Measurements from ENCODE around the gene RHAG.
"Not testable (repeated sequence)": the region's sequence is repeated elsewhere in the genome, so short reads cannot be mapped to it uniquely, and the experiment has no call there.

The RHAG gene

DNA sequence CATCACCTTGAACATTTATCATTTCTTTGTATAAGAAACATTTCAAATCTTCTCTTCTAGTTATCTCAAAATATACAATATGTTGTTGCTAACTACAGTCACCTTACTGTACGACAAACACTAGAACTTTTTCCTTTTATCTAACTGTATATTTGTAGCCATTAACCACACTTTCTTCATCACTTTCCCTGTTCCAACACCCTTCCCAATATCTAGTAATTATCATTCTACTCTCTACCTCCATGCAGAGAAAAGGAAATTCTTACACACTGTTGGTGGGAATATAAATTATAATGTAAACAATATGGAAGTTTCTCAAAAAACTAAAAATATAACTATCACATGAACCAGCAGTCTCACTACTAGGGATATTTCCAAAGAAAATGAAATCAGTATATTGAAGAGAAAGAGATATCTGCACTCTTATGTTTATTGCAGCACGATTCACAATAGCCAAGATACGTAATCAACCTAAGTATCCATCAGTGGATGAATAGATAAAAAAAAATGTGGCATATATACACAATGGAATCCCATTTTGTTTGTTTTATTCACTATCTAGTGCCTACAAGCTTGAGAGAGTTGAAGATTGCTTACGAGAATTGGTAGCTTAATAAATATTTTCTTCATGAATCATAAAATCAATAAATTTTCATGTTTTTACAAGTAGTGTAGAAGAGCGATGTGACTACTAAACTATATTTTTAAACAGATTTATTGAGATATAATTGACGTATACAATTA is 2.4 kb downstream of the RHAG start:
- Histone ChIP-seq H2BK120ac (ENCODE audit: low read depth, low read length) (no peak overlapping the region), H3K36me3 (replicated peaks in 1 of 2; ENCODE audit: control insufficient read depth in 2 of 2, insufficient read depth in 2 of 2, low read length in 2 of 2) (no peaks in the 10 kb centered on the region), H3K9me3 (replicated peaks in 1 of 2; ENCODE audit: control insufficient read depth in 2 of 2, insufficient read depth in 1 of 2, low read depth in 1 of 2, low read length in 2 of 2) (no peaks in the 10 kb centered on the region), H3K27me3 (ENCODE audit: control insufficient read depth in 3 of 3, insufficient read depth in 3 of 3, low read depth in 1 of 3, low read length in 3 of 3) (no peaks in the 10 kb centered on the region), H3K4ac (ENCODE audit: low read length) (no peak overlapping the region), H3K9ac (ENCODE audit: low read depth, low read length, poor library complexity) (no peak overlapping the region), H2BK12ac (ENCODE audit: low read length) (no peak overlapping the region), H3K23ac (ENCODE audit: low read depth, low read length, poor library complexity) (no peak overlapping the region), H2BK15ac (ENCODE audit: low read length) (no peak overlapping the region), H2AK5ac (ENCODE audit: low read depth, low read length) (no peak overlapping the region), H4K8ac (ENCODE audit: low read depth, low read length) (no peak overlapping the region), H3K18ac (ENCODE audit: low read length) (no peak overlapping the region), H2AFZ (ENCODE audit: low read length) (no peak overlapping the region), H3K4me2 (ENCODE audit: insufficient read depth, low read length, poor library complexity, severe bottlenecking) (no peak overlapping the region), H3K79me1 (ENCODE audit: low read depth, low read length) (no peaks in the 10 kb centered on the region), H3K4me1 (ENCODE audit: control insufficient read depth in 2 of 2, insufficient read depth in 1 of 2, low read depth in 1 of 2, low read length in 2 of 2) (no peaks in the 10 kb centered on the region), H3K27ac (replicated peaks; ENCODE audit: low read length) (no peak overlapping the region), H2BK5ac (ENCODE audit: low read length) (no peak overlapping the region), H4K91ac (ENCODE audit: low read depth, low read length, poor library complexity) (no peak overlapping the region), H3K4me3 (ENCODE audit: low read length in 2 of 2) (no peak overlapping the region), H3K14ac (ENCODE audit: low read length) (no peak overlapping the region)
- DNase-seq (ENCODE audit: low spot score) = no peak
- no CpG with 5 or more reads among the region's 6 CpGs for WGBS, 2 donors (ENCODE audit: extremely low coverage in 2 of 2, insufficient read length in 2 of 2, insufficient replicate concordance in 1 of 2)

DNA sequence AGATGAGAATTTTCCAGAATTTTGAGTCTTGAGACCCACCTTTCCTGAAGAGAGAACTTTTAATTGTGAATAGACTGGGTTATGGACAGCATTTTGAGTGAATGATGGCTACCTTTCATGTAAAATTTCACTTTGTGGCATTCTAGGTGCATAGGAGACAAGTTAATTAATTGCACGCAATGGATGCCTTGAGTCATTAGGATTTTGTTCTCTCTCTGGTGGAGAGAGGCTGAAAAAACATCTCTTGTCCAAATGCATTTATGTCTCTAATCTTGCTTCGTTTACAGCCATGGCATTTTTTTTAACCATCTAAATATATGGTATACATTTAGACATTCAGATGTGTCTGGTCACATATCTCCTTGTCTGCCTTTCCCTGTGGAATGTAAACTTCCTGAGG is 3.1 kb downstream of the RHAG start:
- Histone ChIP-seq H3K36me3 (replicated peaks in 1 of 2; ENCODE audit: control insufficient read depth in 2 of 2, insufficient read depth in 2 of 2, low read length in 2 of 2) (no peaks in the 10 kb centered on the region), H3K27ac (replicated peaks; ENCODE audit: low read length) (no peak overlapping the region), H2AK5ac (ENCODE audit: low read depth, low read length) (no peak overlapping the region), H3K18ac (ENCODE audit: low read length) (no peak overlapping the region), H4K91ac (ENCODE audit: low read depth, low read length, poor library complexity) (no peak overlapping the region), H3K4me2 (ENCODE audit: insufficient read depth, low read length, poor library complexity, severe bottlenecking) (no peak overlapping the region), H3K79me1 (ENCODE audit: low read depth, low read length) (no peaks in the 10 kb centered on the region), H4K8ac (ENCODE audit: low read depth, low read length) (no peak overlapping the region), H3K14ac (ENCODE audit: low read length) (no peak overlapping the region), H3K4me1 (ENCODE audit: control insufficient read depth in 2 of 2, insufficient read depth in 1 of 2, low read depth in 1 of 2, low read length in 2 of 2) (no peaks in the 10 kb centered on the region), H3K27me3 (ENCODE audit: control insufficient read depth in 3 of 3, insufficient read depth in 3 of 3, low read depth in 1 of 3, low read length in 3 of 3) (no peaks in the 10 kb centered on the region), H3K23ac (ENCODE audit: low read depth, low read length, poor library complexity) (no peak overlapping the region), H2BK15ac (ENCODE audit: low read length) (no peak overlapping the region), H2BK5ac (ENCODE audit: low read length) (no peak overlapping the region), H2BK12ac (ENCODE audit: low read length) (no peak overlapping the region), H2BK120ac (ENCODE audit: low read depth, low read length) (no peak overlapping the region), H3K4me3 (ENCODE audit: low read length in 2 of 2) (no peak overlapping the region), H2AFZ (ENCODE audit: low read length) (no peak overlapping the region), H3K4ac (ENCODE audit: low read length) (no peak overlapping the region), H3K9me3 (replicated peaks in 1 of 2; ENCODE audit: control insufficient read depth in 2 of 2, insufficient read depth in 1 of 2, low read depth in 1 of 2, low read length in 2 of 2) (no peaks in the 10 kb centered on the region), H3K9ac (ENCODE audit: low read depth, low read length, poor library complexity) (no peak overlapping the region)
- WGBS, 2 donors (ENCODE audit: extremely low coverage in 2 of 2, insufficient read length in 2 of 2, insufficient replicate concordance in 1 of 2) = no CpG with 5 or more reads among the region's 2 CpGs
- DNase-seq (ENCODE audit: low spot score) = no peak

DNA sequence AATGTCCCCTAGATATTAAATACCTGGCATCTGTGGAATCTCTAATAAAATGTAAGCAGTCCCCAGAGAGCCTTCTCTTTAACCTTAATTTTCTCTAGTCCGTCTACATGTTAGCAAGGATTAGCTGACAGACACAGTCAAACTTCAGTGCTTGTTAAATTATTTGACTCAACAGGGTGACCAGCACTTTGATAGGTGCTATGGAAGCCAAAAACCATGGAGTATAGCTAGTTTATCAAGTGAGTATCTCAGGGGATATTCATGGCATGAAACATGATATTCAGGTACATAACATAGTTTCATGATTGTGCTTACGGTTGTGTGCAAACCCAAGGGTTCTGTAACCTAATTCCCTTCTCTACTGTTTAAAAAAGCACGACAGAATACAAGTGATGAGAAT is 3.9 kb downstream of the RHAG start:
- Histone ChIP-seq H4K91ac (ENCODE audit: low read depth, low read length, poor library complexity) (no peak overlapping the region), H3K4me3 (ENCODE audit: low read length in 2 of 2) (no peak overlapping the region), H3K4ac (ENCODE audit: low read length) (no peak overlapping the region), H3K9me3 (replicated peaks in 1 of 2; ENCODE audit: control insufficient read depth in 2 of 2, insufficient read depth in 1 of 2, low read depth in 1 of 2, low read length in 2 of 2) (no peaks in the 10 kb centered on the region), H3K23ac (ENCODE audit: low read depth, low read length, poor library complexity) (no peak overlapping the region), H2BK5ac (ENCODE audit: low read length) (no peak overlapping the region), H3K27ac (replicated peaks; ENCODE audit: low read length) (no peak overlapping the region), H3K27me3 (ENCODE audit: control insufficient read depth in 3 of 3, insufficient read depth in 3 of 3, low read depth in 1 of 3, low read length in 3 of 3) (no peaks in the 10 kb centered on the region), H3K18ac (ENCODE audit: low read length) (no peak overlapping the region), H3K79me1 (ENCODE audit: low read depth, low read length) (no peaks in the 10 kb centered on the region), H2AK5ac (ENCODE audit: low read depth, low read length) (no peak overlapping the region), H3K14ac (ENCODE audit: low read length) (no peak overlapping the region), H4K8ac (ENCODE audit: low read depth, low read length) (no peak overlapping the region), H2BK12ac (ENCODE audit: low read length) (no peak overlapping the region), H3K9ac (ENCODE audit: low read depth, low read length, poor library complexity) (no peak overlapping the region), H2BK15ac (ENCODE audit: low read length) (no peak overlapping the region), H2BK120ac (ENCODE audit: low read depth, low read length) (no peak overlapping the region), H2AFZ (ENCODE audit: low read length) (no peak overlapping the region), H3K4me2 (ENCODE audit: insufficient read depth, low read length, poor library complexity, severe bottlenecking) (no peak overlapping the region), H3K4me1 (ENCODE audit: control insufficient read depth in 2 of 2, insufficient read depth in 1 of 2, low read depth in 1 of 2, low read length in 2 of 2) (no peaks in the 10 kb centered on the region), H3K36me3 (replicated peaks in 1 of 2; ENCODE audit: control insufficient read depth in 2 of 2, insufficient read depth in 2 of 2, low read length in 2 of 2) (no peaks in the 10 kb centered on the region)
- WGBS, 2 donors (ENCODE audit: extremely low coverage in 2 of 2, insufficient read length in 2 of 2, insufficient replicate concordance in 1 of 2) = no CpG with 5 or more reads among the region's 3 CpGs
- DNase-seq (ENCODE audit: low spot score) = no peak

DNA sequence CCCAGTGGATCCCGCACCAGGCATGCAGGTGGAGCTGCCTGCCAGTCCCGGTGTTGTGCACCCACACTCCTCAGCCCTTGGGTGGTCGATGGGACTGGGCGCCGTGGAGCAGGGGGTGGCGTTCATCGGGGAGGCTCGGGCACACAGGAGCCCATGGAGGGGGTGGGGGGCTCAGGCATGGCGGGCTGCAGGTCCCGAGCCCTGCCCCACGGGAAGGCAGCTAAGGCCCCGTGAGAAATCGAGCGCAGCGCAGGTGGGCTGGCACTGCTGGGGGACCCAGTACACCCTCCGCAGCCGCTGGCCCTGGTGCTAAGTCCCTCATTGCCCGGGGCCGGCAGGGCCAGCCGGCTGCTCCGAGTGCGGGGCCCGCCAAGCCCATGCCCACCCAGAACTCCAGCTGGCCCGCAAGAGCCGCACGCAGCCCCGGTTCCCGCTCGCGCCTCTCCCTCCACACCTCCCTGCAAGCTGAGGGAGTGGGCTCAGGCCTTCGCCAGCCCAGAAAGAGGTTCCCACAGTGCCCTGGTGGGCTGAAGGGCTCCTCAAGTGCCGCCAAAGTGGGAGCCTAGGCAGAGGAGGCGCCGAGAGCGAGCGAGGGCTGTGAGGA is 7.1 kb downstream of the RHAG start:
- DNase-seq (ENCODE audit: low spot score); H2BK12ac ChIP-seq (ENCODE audit: low read length); H3K4me2 ChIP-seq (ENCODE audit: insufficient read depth, low read length, poor library complexity, severe bottlenecking); H3K23ac ChIP-seq (ENCODE audit: low read depth, low read length, poor library complexity); H3K79me1 ChIP-seq (ENCODE audit: low read depth, low read length); H3K9ac ChIP-seq (ENCODE audit: low read depth, low read length, poor library complexity); H2AK5ac ChIP-seq (ENCODE audit: low read depth, low read length); H3K27ac ChIP-seq (replicated peaks; ENCODE audit: low read length); H2AFZ ChIP-seq (ENCODE audit: low read length); H2BK120ac ChIP-seq (ENCODE audit: low read depth, low read length); H2BK15ac ChIP-seq (ENCODE audit: low read length); H3K4me3 ChIP-seq (ENCODE audit: low read length in 2 of 2); H4K8ac ChIP-seq (ENCODE audit: low read depth, low read length); H4K91ac ChIP-seq (ENCODE audit: low read depth, low read length, poor library complexity); H3K4me1 ChIP-seq (ENCODE audit: control insufficient read depth in 2 of 2, insufficient read depth in 1 of 2, low read depth in 1 of 2, low read length in 2 of 2); H2BK5ac ChIP-seq (ENCODE audit: low read length); H3K4ac ChIP-seq (ENCODE audit: low read length); H3K9me3 ChIP-seq (replicated peaks in 1 of 2; ENCODE audit: control insufficient read depth in 2 of 2, insufficient read depth in 1 of 2, low read depth in 1 of 2, low read length in 2 of 2); H3K14ac ChIP-seq (ENCODE audit: low read length); H3K36me3 ChIP-seq (replicated peaks in 1 of 2; ENCODE audit: control insufficient read depth in 2 of 2, insufficient read depth in 2 of 2, low read length in 2 of 2); H3K18ac ChIP-seq (ENCODE audit: low read length); H3K27me3 ChIP-seq (ENCODE audit: control insufficient read depth in 3 of 3, insufficient read depth in 3 of 3, low read depth in 1 of 3, low read length in 3 of 3): not testable (repeated sequence)
- WGBS, 2 donors (ENCODE audit: extremely low coverage in 2 of 2, insufficient read length in 2 of 2, insufficient replicate concordance in 1 of 2) = no CpG with 5 or more reads among the region's 36 CpGs

Measured in neuronal stem cell (in vitro differentiated cells).